HG03469 (cell line): ENCODE results near the gene CYTH1.

ENCODE experiments used
- ATAC-seq: cut with Tn5 transposase; IDR thresholded peaks from one replicate; pipeline ENCODE4 v1.9.1; 2021; ENCODE audit warnings: mild to moderate bottlenecking, moderate library complexity, moderate number of reproducible peaks; ENCODE audit not compliant: unreplicated experiment

CYTH1 gene

DNA sequence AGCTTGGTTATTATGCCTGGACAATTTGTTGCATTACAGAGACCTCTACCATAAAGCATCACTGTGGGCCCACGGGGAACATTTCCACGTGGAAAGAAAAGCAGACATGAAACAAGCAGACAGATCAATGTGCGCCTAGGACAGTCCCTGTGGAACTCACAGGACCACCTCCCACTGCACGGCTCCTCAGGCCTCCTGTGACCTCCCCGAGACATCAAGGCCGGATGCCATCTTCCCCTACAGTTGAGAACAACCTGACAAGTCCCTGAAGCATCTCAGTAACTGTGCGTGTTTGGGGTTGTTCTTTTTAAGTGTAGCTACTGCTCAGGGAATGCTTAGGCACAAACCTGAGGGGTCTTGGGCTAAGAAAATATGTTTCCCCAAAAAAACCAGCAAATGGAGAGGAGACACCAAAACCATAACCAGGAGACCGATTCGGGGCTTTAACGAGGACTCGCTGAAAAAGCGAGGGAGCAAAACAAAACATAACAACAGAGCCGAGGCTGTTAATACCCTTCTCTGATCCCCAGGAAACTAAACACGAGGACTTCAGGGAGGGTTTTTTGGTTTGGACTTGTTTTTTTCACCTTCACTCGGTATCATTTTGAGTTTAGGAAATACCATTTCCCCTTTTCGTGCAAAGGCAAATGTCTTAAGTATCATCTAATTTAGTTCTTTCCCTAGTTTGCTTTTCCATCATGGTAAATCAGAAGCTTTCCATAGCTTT lies 87.1 kb downstream of the CYTH1 start:
- no peak for ATAC-seq

DNA sequence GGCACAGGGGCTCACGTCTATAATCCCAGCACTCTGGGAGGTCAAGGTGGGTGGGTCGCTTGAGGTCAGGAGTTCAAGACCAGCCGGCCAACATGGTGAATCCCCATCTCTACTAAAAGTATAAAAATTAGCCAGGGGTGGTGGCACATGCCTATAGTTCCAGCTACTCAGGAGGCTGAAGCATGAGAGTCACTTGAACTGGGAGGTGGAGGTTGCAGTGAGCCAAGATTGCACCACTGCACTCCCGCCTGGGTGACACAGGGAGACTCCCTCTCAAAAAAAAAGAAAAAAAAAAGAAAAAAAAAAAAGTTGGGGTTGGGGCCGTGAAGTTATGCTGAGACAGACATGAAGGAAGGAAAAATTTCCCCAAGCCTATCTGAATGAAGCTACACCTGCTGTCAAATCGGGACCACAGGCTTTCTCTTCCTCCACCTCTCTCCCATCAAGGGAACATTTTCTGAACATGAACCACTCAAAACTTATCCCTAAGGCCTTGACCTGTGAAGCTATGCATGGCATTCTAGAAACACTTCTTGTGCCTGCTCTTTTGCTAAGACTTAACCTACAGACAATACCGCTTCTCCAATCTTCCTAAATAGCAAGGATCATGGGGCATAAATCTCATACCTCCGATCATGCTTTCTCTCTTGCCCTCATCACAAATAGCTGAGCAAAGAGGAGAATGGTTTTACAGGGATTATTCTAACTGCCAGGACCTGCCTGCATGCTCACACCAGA lies 88.6 kb downstream of the CYTH1 start:
- ATAC-seq: no peak

DNA sequence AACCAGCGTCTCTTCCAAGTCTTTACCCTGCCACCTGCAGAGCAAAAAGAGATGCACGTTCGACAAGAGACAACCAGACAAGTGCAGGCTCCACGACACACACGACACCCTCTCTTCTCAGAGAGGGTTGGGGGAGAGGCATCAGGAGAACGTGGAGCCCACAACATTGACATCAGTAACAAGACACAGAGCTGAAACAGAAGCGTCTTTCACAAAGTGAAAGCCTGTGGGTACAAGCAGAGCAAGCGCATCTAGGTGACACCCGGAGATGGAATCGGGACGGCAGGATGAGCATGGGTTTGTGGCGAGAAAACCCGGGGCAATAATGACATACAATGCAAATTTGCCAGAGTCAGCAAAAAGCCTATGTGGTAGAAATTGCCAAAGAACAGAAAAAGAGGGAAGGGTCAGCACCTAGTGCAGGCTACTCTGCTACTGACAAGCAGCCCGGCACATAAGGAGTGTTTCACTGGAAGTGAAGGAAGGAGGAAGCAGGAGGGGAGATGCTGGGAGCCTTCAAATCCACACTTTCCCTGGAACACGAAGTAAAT lies 89.5 kb downstream of the CYTH1 start:
- ATAC-seq: no peak

DNA sequence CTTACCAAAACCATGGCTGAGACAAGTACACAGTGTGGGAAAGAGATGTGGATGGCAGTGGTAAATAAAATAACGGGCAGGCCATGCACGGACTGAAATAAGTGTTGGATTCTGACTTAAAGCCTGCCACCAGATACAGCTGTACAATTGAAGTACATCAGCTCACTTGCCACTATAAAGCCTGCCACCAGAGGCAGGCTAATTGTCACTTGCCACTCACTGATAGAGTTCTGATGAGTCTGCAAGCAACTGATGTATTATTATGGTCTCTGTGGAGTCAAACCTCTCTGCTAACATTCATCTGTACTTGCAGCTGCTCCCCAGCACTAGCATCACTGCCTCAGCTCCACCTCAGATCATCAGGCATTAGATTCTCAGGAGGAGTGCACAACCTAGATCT lies 93.0 kb downstream of the CYTH1 start:
- ATAC-seq: no peak

DNA sequence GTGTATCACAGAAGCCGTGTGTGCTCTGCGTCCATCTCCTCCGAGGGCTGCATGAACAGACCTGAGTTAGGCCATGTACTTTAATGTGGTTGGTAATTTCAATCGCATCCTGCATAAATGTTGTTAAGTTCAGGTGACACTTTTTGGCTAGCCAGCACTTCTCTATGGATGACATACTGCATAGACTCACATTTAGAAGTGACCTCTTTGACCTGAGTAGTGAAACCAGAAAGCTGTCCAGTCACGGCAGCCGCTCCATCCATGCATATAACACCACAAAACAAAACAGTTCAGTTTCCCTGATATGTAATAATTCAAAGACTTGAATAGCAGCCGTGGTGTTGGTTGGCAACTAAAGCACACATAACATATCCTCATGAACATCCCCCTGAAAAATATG lies 94.1 kb downstream of the CYTH1 start:
- ATAC-seq: no peak

DNA sequence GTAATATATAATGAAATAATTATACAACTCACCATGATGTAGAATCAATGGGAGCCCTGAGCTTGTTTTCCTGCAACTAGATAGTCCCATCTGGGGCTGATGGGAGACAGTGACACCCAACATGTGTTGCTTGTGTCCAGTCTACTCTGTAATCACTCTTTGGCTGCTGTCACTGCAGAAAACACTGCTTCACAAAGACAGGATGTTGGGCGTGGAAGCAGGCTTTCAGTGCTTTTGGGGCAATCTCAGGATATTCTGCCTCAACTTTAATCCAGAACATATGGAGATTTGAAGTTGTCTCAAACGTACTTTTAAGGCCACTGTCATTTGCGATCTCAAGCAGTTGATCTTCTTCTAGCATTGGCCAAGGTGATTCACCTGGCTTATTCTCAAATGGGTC lies 94.9 kb downstream of the CYTH1 start:
- ATAC-seq: no peak

GRCh38 chr17:78684026-78684425 lies 98.0 kb downstream of the CYTH1 start:
- ATAC-seq: no peak

GRCh38 chr17:78683408-78683961 lies 98.6 kb downstream of the CYTH1 start:
- ATAC-seq: no peak

DNA sequence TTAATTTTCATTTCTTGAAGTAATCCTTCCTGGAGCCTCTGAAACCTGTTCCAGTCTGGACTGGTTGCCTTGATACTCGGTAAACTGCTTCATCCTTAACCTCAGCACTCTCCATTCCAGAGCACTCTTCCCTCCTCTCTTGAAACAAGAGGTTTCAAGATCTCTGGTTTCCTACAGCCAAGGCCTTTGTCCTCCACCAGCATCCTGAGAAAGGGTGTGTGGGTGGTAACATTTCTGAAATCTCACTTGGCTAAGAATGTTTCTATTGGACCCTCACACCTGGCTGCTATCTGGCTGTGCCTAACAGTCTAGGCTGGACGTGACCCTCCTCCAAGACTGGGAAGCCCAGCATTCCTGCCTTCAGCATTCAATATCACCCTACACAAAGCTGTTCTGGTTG lies 99.7 kb downstream of the CYTH1 start:
- ATAC-seq: no peak

GRCh38 chr17:78680436-78680835 lies 101.6 kb downstream of the CYTH1 start:
- ATAC-seq: no peak

DNA sequence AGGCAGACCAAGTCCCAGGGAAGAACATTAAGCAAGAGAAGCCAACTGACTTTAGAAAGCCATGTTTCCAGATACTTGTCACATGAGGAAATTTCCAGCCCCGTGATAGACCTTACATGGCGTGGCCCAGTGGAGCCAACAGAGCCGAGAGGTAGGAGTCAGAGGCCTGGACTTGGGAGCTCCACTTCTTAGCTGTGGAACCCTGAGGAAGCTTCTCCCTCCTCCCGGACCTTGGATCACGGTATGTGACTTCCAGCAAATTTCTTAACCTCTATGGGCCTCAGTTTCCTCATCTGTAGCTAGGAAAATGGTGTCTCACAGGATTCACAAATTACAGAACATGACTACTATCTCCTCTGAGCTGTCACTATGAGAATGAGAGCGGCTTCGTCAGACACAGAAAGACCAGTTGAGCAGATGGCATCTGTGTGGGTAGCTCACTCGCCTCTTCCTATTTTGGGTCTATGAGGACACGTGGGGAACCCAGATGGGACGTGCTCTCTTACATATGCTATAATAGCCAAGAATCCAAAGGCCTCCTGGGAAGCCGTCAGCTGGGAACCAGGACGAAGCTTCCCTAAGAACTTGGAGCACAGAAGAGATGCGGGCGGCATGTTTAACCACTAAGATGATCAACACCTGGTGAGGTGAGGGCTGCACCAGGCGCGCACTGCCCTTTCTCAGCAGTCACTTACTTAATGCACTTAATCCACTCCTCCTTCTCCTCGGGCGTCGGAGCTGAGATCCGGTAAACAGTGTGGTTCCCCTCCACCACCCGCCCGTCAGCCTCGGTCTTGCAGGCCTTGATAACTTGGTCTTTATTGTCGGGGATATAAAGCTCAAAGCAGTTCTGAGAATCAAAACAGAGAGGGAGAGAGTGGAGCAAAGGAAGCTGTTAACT lies 102.3 kb downstream of the CYTH1 start:
- ATAC-seq: no peak

DNA sequence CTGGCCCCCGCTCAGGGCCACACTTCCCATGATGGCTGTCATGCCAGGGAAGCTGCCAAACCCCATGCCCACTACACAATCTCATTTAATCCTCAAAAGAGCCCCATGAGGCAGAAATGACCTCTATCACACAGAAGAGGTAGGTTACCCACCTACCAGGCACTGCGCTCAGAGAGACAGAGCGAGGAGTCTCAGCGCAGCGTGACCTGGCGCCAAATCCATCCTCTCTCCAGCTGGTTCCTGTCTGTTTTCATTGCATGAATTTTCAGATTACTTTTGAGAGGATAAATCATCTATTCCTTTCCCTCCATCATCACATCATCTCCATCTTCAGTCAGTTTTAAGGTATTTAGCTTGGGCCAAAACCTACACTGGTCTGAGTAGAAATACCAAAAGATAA lies 103.4 kb downstream of the CYTH1 start:
- ATAC-seq: no peak

- ATAC-seq: no peak
Measured at GRCh38 chr17:78678222-78678557, 103.9 kb downstream of the CYTH1 start.

DNA sequence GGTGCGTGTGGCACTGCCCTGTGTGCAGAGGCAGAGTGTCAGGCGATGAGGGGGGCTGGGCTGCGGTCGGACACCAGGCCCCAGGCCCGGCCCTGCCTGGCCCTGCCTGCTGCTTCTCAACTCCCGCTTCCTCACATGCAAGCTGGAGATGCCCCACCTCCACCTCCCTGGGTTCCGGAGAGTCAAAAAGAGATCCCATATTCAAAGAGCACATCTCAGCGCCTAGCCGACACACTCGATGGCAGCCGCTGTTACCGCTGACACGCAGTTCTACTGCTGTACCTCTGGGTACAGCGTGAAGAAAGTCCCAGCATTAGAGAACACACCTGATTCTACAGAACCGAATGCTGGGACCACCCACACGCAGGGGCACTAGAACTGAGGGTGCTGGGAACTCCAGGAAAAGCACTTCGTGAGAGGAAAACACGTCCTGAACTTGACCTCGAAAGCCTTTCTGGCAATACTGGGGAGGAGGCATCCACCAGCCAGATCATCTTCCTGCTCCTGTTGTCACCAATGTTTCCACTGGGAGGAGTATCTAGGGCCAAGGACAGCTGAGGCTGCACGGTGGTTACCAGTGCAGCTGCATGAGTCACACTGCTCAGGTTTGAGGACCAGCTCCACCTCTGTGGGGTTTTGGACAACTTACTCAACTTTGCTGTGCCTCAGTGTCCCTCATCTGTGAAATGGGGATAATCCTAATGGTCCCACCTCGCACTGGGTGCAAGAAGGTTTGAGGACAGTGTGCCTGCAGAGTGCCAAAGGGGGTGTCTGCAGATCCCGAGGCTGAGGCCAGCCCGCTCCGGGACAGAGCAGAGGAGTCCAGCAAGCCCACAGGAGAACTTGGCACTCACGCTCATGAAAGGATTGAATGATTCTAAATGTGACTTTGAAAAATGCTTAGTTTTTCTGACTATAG lies 104.5 kb downstream of the CYTH1 start:
- no peak for ATAC-seq

DNA sequence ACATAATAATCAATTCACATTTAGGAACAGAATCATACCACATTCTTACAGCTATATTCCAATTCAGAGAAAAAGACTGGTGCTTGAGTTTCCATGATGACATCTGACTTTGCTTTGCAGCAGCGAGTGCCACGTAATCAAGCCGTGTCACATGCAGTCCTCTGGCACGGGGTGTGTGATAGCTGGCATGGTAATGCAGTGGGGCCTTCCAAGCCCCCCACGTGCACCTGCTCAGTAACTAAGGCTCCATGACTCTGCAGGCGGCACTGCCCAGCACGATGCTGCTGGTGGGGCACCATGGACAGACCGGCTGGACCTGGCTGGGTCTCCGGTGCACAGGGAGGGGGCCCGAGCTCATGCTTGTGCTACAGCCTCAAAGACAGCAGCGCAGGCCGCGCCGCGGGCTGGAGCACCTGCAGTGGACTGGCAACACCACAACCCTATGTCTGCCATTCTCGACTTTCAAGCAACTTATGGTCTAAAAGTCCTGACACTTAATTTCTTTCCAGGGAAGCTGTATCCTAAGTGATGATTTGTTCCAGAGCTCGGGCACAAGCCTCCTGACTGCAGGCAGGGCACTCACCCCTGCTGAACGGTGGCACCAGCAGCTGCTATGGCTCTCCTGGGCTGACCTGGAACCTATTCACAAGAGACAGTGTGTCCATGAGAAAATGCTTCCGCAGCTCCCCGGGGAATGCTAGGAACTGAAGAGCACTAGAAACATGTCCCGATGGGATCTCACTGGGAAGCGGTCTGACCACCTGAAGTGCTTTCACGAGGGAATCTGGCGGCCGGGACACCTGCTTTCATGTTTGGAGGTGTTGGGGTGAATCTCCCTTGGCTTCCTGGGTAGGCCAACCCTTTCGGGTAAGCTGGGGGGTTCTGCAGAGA lies 105.4 kb downstream of the CYTH1 start:
- no peak for ATAC-seq

DNA sequence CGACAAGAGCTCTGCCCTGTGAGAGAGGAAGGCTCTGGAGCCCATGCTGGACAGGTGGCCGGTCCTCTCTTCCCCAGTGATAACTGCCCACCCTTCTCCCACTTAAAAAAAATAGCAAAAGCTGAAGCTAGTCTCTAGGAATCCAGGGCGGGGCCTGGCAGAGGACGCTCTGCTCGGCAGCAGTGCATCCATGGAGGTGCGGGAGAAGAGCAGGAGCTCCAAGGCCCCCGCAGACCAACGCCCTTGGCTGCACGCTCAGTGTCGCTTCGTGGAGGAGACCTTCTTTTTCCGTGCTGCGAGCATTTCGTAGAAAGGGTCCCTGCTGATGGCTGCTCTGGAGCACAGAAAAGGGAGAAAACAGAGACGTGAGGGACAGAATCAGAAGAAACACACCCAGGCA lies 106.2 kb downstream of the CYTH1 start:
- ATAC-seq: no peak

GRCh38 chr17:78675316-78675616 lies 106.8 kb downstream of the CYTH1 start:
- no peak for ATAC-seq

DNA sequence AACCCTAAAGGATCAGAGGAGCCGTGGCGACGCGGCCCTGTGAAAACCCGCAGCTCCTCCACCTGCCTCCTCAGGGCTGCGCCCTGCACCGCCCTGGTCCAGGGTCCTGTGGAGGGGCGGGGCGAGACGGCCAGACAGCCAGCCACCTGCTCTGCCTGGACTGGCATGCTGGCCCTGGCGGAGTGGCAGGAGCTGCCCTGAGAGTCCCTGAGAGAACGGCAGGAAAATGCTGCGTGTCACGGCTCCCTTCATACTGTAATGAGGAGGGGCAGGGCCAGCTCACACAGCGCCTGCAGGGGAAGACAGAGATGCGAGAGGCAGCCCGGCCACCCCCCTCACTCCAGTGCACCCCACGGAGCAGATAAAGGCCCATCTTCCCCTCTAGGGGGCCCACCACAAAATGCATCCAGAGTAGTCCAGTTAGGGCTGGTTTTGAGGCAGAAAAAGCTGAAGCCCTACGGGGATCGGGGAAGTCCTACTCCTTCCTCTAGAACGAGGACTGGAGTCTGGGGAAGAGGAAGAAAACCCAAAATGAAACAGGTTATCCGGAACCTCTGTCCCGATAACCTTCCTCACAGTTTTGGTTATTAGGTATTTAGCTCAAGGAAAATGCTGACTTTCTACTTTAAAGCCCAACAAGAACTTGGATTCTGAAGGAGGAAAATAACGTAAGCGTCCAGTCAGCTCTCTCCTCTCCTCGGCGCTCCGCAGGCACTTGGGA lies 107.3 kb downstream of the CYTH1 start:
- ATAC-seq: no peak

GRCh38 chr17:78674156-78674555 lies 107.9 kb downstream of the CYTH1 start:
- no peak for ATAC-seq
